ENCODE data around the gene HES7. TPM values are rescaled to one million over a fixed set of nuclear protein-coding genes. Genes with fewer than 3 reads are reported as not detected.
A peak's percentile ranks its signal among the peaks of the same experiment; 100 is the strongest.

The HES7 gene
- total and polyA plus RNA-seq, 9 of the 15 experiments (the other 6 are each of a cell fraction or from before 2014, with no cell fraction given) = 0.03 to 1.7 (median 0.14) TPM; not detected in 1

DNA sequence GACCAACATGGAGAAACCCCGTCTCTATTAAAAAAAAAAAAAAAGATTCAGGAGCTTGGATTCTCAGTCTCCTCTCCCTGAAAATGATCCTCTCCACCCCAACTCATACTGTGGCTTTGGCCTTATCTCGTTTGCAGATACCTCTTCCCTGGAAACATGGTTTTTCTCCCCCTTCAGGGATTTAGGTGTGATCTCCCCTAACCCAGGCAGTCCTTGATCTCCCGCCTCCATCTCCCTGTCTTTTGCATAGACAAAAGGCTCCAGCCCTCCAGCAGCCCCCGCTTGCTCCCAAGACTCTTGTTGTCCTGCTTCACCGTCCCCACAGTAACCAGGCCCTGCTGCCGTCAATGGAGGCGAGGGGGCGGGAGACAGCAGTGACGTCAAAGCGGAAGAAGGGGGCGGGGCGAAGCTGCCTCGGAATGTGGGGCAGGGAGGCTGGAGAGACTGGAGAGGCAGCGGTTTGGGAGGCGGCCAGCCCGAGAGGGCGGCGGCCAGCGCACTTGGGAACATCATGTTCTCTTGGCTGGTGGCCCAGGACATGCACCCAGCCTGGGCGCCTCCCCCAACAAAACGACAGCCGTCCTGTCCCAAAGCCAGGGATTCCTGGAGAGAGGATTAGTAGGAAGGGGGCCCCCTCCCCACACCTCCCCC, 30.2 kb upstream of the HES7 start (continued):
- TF ChIP-seq, protein P1, sequence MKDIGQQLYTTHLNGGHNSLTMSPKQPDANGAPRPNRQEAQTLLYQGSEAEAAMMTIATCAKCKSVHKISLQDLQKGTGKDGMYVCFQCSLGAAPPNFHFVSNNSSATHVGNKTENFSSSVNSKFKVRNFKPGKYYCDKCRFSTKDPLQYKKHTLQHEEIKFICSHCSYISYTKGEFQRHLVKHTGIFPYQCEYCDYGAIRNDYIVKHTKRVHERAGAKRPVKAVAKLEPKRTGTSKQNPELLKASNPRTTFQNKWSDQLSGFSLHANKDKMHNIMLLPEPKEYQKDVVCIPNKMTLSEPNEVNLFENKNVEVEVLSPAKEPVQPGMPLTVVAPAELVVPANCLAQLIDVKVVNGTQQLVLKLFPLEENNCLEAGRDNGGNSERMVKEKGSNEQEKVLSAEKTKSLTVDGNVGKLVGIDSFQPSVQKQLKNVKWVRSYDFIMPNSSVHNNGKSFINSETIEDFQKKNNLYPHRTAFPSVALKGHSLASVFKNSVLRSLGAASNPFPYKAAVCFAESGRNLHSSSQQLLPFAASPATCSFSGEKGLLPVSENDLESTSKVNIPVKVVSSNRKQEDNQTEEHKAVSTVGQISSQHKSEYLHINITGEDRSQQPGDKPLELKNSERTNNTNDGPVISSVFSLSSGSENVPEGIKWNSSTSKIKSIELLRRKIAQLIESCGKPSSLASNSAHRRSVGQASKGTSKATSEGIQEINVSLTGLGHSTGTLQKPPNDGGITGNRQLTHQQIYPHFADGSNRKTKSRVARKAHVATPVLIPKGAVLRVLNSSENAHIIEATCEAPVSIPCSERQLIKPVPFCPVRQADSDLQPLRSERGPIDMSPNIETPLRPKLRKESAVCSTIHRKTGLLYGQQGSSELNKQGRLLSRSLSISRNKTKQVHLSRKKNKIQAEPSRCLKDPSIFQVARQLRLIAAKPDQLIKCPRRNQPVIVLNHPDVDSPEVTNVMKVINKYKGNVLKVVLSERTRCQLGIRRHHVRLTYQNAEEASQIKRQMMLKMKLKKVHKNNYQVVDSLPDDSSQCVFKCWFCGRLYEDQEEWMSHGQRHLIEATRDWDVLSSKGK (CRISPR knock-in tag; IDR thresholded peaks at IDR 0.05) = no peak
- peak; percentile 33 for TF ChIP-seq NEUROD1 (IDR thresholded peaks at IDR 0.05; ENCODE audit: borderline replicate concordance, low read depth, low read length, partially characterized antibody)
- TF ChIP-seq RBM14 (IDR thresholded peaks at IDR 0.05; ENCODE audit: borderline replicate concordance, insufficient read depth, low read depth, low read length) = no peak
- TF ChIP-seq, protein P2, sequence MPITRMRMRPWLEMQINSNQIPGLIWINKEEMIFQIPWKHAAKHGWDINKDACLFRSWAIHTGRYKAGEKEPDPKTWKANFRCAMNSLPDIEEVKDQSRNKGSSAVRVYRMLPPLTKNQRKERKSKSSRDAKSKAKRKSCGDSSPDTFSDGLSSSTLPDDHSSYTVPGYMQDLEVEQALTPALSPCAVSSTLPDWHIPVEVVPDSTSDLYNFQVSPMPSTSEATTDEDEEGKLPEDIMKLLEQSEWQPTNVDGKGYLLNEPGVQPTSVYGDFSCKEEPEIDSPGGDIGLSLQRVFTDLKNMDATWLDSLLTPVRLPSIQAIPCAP (CRISPR knock-in tag; IDR thresholded peaks at IDR 0.05; ENCODE audit: borderline replicate concordance) = no peak
- TF ChIP-seq NELFE (IDR thresholded peaks at IDR 0.05; ENCODE audit: insufficient read depth, insufficient read length) = no peak
- TF ChIP-seq ZNF830 (CRISPR knock-in tag; IDR thresholded peaks at IDR 0.05) = no peak
- TF ChIP-seq SMARCB1 (IDR thresholded peaks at IDR 0.05; ENCODE audit: insufficient read length, low read depth) = no peak
- TF ChIP-seq ZZZ3 (IDR thresholded peaks at IDR 0.05) = no peak
- no peak for TF ChIP-seq RFX5 (IDR thresholded peaks at IDR 0.05; ENCODE audit: low read depth, low read length)
- no peak for TF ChIP-seq ZNF274 (IDR thresholded peaks at IDR 0.05; ENCODE audit: borderline replicate concordance, low read depth, low read length)
- no peak for TF ChIP-seq JUNB (CRISPR knock-in tag; conservative IDR thresholded peaks at IDR 0.05)
- TF ChIP-seq CC2D1A (IDR thresholded peaks at IDR 0.05) = no peak
- no peak for TF ChIP-seq ILF3 (IDR thresholded peaks at IDR 0.05; ENCODE audit: borderline replicate concordance)
- no peak for TF ChIP-seq ZNF436 (CRISPR knock-in tag; IDR thresholded peaks at IDR 0.05)
- peak; percentile 62 for TF ChIP-seq JUND (IDR thresholded peaks at IDR 0.05; ENCODE audit: borderline replicate concordance, low read depth, low read length)
- peak; percentile 67; the same call in 1 of the 3 replicates for TF ChIP-seq JUND (tag; IDR thresholded peaks at IDR 0.05; ENCODE audit: borderline replicate concordance, low read depth, low read length)
- no peak for TF ChIP-seq ZNF3 (CRISPR knock-in tag; IDR thresholded peaks at IDR 0.05)
- peak; percentile 96 for TF ChIP-seq NFIC (IDR thresholded peaks at IDR 0.05)
- TF ChIP-seq SRSF3 (IDR thresholded peaks at IDR 0.05; ENCODE audit: insufficient read depth, low read length) = no peak
- TF ChIP-seq ELF2 (CRISPR knock-in tag; IDR thresholded peaks at IDR 0.05) = no peak
- TF ChIP-seq POLR2AphosphoS2 (IDR thresholded peaks at IDR 0.05; ENCODE audit: low read length) = no peak
- peak; percentile 50; the same call in 1 of the 2 replicates for TF ChIP-seq MYNN (IDR thresholded peaks at IDR 0.05)
- TF ChIP-seq MYNN (CRISPR knock-in tag; IDR thresholded peaks at IDR 0.05) = no peak
- no peak for TF ChIP-seq SMARCA4 (IDR thresholded peaks at IDR 0.05)
- no peak for TF ChIP-seq HDAC8 (tag; IDR thresholded peaks at IDR 0.05)
- TF ChIP-seq, protein P3, sequence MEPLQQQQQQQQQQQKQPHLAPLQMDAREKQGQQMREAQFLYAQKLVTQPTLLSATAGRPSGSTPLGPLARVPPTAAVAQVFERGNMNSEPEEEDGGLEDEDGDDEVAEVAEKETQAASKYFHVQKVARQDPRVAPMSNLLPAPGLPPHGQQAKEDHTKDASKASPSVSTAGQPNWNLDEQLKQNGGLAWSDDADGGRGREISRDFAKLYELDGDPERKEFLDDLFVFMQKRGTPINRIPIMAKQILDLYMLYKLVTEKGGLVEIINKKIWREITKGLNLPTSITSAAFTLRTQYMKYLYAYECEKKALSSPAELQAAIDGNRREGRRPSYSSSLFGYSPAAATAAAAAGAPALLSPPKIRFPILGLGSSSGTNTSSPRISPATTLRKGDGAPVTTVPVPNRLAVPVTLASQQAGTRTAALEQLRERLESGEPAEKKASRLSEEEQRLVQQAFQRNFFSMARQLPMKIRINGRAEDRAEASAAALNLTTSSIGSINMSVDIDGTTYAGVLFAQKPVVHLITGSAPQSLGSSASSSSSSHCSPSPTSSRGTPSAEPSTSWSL (CRISPR knock-in tag; IDR thresholded peaks at IDR 0.05; ENCODE audit: borderline replicate concordance) = no peak

All from K562 (cell line).